ENCODE results near the gene IFT80. TPM values are rescaled to one million over a fixed set of nuclear protein-coding genes. Genes with fewer than 3 reads are reported as not detected.

The IFT80 gene
- total and polyA plus RNA-seq, 2 donors (not counting 1 experiment from before 2014, with no cell fraction given) = 38.4 to 75.0 TPM

GRCh38 chr3:160398820-160399124, 253 bp downstream of the IFT80 start:
- peak overlapping the region; percentile 78 to 99 (median 90) for H3K4me3 ChIP-seq (replicated peaks in 1 of 4; ENCODE audit: control extremely low read depth in 1 of 4, insufficient read depth in 1 of 4, low read depth in 3 of 4, low read length in 4 of 4)
- peaks cover 77% of the 10 kb centered on the region for H3K79me2 ChIP-seq (ENCODE audit: control insufficient read depth, insufficient read depth, low read length)

DNA sequence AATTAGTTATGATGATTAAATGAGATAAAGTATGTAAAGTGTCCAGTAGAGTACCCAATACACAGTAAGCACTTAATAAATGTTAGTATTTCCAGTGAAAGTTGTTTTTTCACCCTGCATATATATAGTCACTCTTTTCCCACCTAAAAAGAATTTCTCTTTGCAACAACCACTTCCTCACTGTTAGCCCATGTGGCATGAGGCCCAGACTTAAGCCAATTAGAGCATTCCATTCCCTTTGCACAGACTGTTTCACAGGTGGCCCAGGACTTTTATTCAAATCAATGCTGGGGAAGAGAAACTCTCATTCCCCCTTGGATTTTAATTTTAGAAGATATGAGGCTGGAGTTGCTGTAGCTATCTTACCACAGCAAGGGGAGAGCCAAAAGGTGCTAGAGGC, 3.7 kb downstream of the IFT80 start:
- Histone ChIP-seq H3K4me3 (replicated peaks in 1 of 4; ENCODE audit: control extremely low read depth in 1 of 4, insufficient read depth in 1 of 4, low read depth in 3 of 4, low read length in 4 of 4) (no peak overlapping the region), H3K36me3 (ENCODE audit: control insufficient read depth, insufficient read depth, low read length) (no peaks in the 10 kb centered on the region), H2AFZ (ENCODE audit: low read length) (no peak overlapping the region), H3K27ac (ENCODE audit: insufficient read depth, low read length) (no peak overlapping the region), H3K27me3 (ENCODE audit: control insufficient read depth, insufficient read depth, low read length) (no peaks in the 10 kb centered on the region), H3K4me1 (ENCODE audit: control insufficient read depth, extremely low read depth, insufficient read depth, low read length) (no peaks in the 10 kb centered on the region), H3K9ac (ENCODE audit: insufficient read depth, low read length) (no peak overlapping the region), H3K9me3 (ENCODE audit: control insufficient read depth, insufficient read depth, low read depth, low read length) (no peaks in the 10 kb centered on the region), H3K4me2 (ENCODE audit: extremely low read depth, insufficient read depth, low read length) (peak overlapping the region; percentile 70), H3K79me2 (ENCODE audit: control insufficient read depth, insufficient read depth, low read length) (peaks cover 52% of the 10 kb centered on the region), H4K20me1 (ENCODE audit: control insufficient read depth, extremely low read depth, insufficient read depth, low read length) (no peaks in the 10 kb centered on the region)
- DNase-seq (ENCODE audit: low read depth in 2 of 2) = peak; percentile 61 to 90
- TF ChIP-seq EZH2 (IDR thresholded peaks at IDR 0.05; ENCODE audit: low read length, missing control alignments) = no peak
- TF ChIP-seq, protein P1, sequence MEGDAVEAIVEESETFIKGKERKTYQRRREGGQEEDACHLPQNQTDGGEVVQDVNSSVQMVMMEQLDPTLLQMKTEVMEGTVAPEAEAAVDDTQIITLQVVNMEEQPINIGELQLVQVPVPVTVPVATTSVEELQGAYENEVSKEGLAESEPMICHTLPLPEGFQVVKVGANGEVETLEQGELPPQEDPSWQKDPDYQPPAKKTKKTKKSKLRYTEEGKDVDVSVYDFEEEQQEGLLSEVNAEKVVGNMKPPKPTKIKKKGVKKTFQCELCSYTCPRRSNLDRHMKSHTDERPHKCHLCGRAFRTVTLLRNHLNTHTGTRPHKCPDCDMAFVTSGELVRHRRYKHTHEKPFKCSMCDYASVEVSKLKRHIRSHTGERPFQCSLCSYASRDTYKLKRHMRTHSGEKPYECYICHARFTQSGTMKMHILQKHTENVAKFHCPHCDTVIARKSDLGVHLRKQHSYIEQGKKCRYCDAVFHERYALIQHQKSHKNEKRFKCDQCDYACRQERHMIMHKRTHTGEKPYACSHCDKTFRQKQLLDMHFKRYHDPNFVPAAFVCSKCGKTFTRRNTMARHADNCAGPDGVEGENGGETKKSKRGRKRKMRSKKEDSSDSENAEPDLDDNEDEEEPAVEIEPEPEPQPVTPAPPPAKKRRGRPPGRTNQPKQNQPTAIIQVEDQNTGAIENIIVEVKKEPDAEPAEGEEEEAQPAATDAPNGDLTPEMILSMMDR (conservative IDR thresholded peaks at IDR 0.05 in 1 of 2, IDR thresholded peaks at IDR 0.05 in 1 of 2; ENCODE audit: low read depth in 1 of 2, low read length in 2 of 2) = no peak

More at GRCh38 chr3:160398820-160399124, 253 bp downstream of the IFT80 start:
- H3K4me2 ChIP-seq (ENCODE audit: extremely low read depth, insufficient read depth, low read length) = peak overlapping the region; percentile 74
- H2AFZ ChIP-seq (ENCODE audit: low read length) = peak overlapping the region; percentile 98
- no peaks in the 10 kb centered on the region for H3K27me3 ChIP-seq (ENCODE audit: control insufficient read depth, insufficient read depth, low read length)
- no peak for DNase-seq (ENCODE audit: low read depth in 2 of 2)
- TF ChIP-seq, protein P1 (conservative IDR thresholded peaks at IDR 0.05 in 1 of 2, IDR thresholded peaks at IDR 0.05 in 1 of 2; ENCODE audit: low read depth in 1 of 2, low read length in 2 of 2) = peak in 1 of 2 donors; percentile 21
- TF ChIP-seq EZH2 (IDR thresholded peaks at IDR 0.05; ENCODE audit: low read length, missing control alignments) = no peak
- no peaks in the 10 kb centered on the region for H3K36me3 ChIP-seq (ENCODE audit: control insufficient read depth, insufficient read depth, low read length)
- peak overlapping the region; percentile 77 for H3K9ac ChIP-seq (ENCODE audit: insufficient read depth, low read length)
- H3K4me1 ChIP-seq (ENCODE audit: control insufficient read depth, extremely low read depth, insufficient read depth, low read length) = no peaks in the 10 kb centered on the region
- peak overlapping the region; percentile 94 for H3K27ac ChIP-seq (ENCODE audit: insufficient read depth, low read length)
- no peaks in the 10 kb centered on the region for H3K9me3 ChIP-seq (ENCODE audit: control insufficient read depth, insufficient read depth, low read depth, low read length)
- no peaks in the 10 kb centered on the region for H4K20me1 ChIP-seq (ENCODE audit: control insufficient read depth, extremely low read depth, insufficient read depth, low read length)

DNA sequence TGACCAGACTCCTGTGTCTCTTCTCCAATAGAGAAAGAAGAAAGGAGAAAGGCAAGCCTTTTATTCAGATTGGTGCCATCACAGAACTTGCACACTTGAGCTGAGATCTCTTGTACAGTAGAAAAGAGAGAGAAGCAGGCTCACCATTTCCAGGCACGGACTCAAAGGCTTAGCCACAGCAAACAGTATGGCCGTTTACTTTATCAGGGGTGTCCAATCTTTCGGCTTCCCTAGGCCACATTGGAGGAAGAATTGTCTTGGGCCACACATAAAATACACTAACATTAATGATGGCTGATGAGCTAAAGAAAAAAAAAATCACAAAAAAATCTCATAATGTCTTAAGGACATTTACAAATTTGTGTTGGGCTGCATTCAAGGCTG, 5.0 kb downstream of the IFT80 start:
- no peak overlapping the region for H3K4me2 ChIP-seq (ENCODE audit: extremely low read depth, insufficient read depth, low read length)
- no peaks in the 10 kb centered on the region for H4K20me1 ChIP-seq (ENCODE audit: control insufficient read depth, extremely low read depth, insufficient read depth, low read length)
- H3K27me3 ChIP-seq (ENCODE audit: control insufficient read depth, insufficient read depth, low read length) = no peaks in the 10 kb centered on the region
- no peaks in the 10 kb centered on the region for H3K36me3 ChIP-seq (ENCODE audit: control insufficient read depth, insufficient read depth, low read length)
- H2AFZ ChIP-seq (ENCODE audit: low read length) = no peak overlapping the region
- no peak overlapping the region for H3K27ac ChIP-seq (ENCODE audit: insufficient read depth, low read length)
- H3K79me2 ChIP-seq (ENCODE audit: control insufficient read depth, insufficient read depth, low read length) = peaks cover 43% of the 10 kb centered on the region
- no peak overlapping the region for H3K4me3 ChIP-seq (replicated peaks in 1 of 4; ENCODE audit: control extremely low read depth in 1 of 4, insufficient read depth in 1 of 4, low read depth in 3 of 4, low read length in 4 of 4)
- no peak for TF ChIP-seq EZH2 (IDR thresholded peaks at IDR 0.05; ENCODE audit: low read length, missing control alignments)
- TF ChIP-seq, protein P1 (conservative IDR thresholded peaks at IDR 0.05 in 1 of 2, IDR thresholded peaks at IDR 0.05 in 1 of 2; ENCODE audit: low read depth in 1 of 2, low read length in 2 of 2) = no peak
- H3K9ac ChIP-seq (ENCODE audit: insufficient read depth, low read length) = no peak overlapping the region
- H3K9me3 ChIP-seq (ENCODE audit: control insufficient read depth, insufficient read depth, low read depth, low read length) = no peaks in the 10 kb centered on the region
- DNase-seq (ENCODE audit: low read depth in 2 of 2) = no peak
- no peaks in the 10 kb centered on the region for H3K4me1 ChIP-seq (ENCODE audit: control insufficient read depth, extremely low read depth, insufficient read depth, low read length)

Data from fibroblast of lung (primary cell).